HG03565 (cell line): Measurements from ENCODE around the gene PFKFB2.

Source experiments
- ATAC-seq: cut with Tn5 transposase; IDR thresholded peaks from one replicate; pipeline ENCODE4 v1.9.1; 2021; ENCODE audit warnings: mild to moderate bottlenecking, moderate library complexity; ENCODE audit not compliant: unreplicated experiment

PFKFB2 gene

GRCh38 chr1:207052911-207053769 lies at the start of gene PFKFB2:
TSS of gene PFKFB2 (plus strand) at chr1:207053275. CDS start at chr1:207054718, 1,443 bp downstream.
- ATAC-seq: peak; percentile 56

- ATAC-seq: no peak
Measured at GRCh38 chr1:207004931-207005830, 47.9 kb upstream of the PFKFB2 start.

GRCh38 chr1:207006083-207006482 lies 47.0 kb upstream of the PFKFB2 start:
- no peak for ATAC-seq

- ATAC-seq: no peak
Measured at GRCh38 chr1:207006914-207007313, 46.2 kb upstream of the PFKFB2 start.

DNA sequence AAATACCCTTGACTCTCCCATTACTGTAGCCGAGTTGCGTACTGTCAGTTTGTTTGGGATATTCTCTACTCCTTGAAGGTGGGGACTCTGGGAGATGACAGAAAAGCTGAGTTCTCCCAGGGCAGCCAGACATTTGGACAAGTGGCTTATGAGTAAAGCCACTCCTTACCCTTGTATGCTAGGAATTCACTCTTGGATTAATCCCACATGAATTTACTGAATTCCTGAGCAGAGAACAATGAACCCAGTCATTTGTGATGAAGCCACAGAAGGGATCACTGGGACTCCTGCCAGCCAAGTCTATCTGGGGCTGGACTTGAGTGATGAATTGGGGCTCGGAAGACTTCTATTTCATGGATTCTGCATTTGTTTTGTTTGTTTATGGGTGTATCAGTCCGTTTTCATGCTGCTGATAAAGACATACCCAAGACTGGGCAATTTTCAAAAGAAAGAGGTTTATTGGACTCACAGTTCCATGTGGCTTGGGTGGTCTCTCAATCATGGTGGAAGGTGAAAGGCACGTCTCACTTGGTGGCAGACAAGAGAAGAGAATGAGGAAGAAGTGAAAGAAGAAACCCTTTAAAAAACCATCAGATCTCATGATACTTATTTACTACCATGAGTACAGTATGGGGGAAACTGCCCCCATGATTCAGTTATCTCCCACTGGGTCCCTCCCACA lies 45.6 kb upstream of the PFKFB2 start:
- no peak for ATAC-seq

DNA sequence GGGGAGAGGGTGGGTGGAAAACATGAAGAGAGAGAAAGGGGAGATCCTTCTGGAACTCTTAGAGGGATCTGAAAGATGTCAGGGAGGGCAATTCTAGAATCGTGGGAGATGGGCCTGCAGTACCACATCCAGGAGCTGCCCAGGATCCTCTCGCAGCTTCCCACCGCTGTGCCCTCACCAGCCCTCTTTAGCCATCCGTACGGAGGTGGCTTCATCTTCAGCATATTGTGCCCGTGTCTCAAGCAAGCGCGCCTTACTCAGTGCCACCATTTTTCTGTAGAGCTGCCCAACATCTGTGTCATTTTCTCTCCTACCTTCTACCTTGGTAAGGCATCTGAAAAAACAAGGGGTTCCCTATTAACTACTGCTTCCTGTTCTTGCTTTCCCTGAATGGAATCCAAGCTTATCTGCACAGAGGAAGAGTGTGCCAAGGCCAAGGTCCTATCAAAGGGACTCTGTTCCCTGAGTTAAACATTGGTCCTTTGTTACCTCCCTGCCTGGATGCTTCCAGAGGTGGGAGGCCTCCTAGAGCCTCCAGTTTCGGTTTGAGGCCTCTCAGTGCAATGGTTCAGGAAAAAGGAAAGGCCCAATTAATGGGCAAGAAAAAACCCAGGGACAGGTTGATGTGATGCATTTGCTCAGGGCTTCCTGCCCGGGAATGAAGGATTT lies 43.8 kb upstream of the PFKFB2 start:
- ATAC-seq: no peak

DNA sequence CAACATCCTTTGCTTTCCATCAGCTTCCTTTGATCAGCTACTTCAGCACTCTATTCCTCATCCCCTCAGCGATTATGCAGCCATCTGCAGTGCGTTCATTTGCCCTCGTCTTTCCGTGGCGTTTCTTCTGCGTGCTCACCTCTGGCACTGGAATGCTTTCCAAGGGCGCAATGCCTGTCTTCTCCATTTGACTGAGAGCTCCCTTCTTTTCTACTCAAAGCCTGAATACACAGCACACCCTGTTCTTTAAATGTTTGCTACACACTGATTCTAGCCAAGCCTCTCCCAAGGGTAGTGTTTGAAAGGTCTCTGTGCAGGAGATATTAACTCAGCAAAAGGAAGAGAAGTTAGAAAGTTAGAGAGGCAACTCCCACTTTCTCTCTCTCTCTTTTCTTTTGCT lies 43.1 kb upstream of the PFKFB2 start:
- no peak for ATAC-seq

DNA sequence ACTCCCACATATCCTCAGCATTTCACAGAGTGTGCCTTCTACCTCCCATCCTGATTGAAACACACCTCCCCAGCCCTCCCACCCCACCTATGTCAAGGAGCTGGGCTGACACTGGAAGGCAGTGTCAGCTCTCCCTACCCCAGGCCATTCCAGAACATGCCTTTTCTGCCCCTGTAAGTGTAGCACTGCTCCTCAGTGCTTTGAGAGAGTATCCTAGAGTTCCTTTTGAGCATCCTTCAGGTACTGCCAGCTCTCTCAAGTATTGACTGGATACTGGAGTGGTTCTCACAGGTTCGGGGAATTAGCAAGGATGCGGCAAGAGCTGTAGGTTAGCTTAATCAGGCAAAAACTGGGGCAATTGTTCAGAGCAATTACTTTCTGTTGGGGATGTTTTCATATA lies 42.3 kb upstream of the PFKFB2 start:
- no peak for ATAC-seq

GRCh38 chr1:207013321-207014085 lies 39.6 kb upstream of the PFKFB2 start:
- ATAC-seq: no peak

- no peak for ATAC-seq
Measured at GRCh38 chr1:207014728-207015127, 38.3 kb upstream of the PFKFB2 start.

- no peak for ATAC-seq
Measured at GRCh38 chr1:207015791-207016190, 37.3 kb upstream of the PFKFB2 start.

DNA sequence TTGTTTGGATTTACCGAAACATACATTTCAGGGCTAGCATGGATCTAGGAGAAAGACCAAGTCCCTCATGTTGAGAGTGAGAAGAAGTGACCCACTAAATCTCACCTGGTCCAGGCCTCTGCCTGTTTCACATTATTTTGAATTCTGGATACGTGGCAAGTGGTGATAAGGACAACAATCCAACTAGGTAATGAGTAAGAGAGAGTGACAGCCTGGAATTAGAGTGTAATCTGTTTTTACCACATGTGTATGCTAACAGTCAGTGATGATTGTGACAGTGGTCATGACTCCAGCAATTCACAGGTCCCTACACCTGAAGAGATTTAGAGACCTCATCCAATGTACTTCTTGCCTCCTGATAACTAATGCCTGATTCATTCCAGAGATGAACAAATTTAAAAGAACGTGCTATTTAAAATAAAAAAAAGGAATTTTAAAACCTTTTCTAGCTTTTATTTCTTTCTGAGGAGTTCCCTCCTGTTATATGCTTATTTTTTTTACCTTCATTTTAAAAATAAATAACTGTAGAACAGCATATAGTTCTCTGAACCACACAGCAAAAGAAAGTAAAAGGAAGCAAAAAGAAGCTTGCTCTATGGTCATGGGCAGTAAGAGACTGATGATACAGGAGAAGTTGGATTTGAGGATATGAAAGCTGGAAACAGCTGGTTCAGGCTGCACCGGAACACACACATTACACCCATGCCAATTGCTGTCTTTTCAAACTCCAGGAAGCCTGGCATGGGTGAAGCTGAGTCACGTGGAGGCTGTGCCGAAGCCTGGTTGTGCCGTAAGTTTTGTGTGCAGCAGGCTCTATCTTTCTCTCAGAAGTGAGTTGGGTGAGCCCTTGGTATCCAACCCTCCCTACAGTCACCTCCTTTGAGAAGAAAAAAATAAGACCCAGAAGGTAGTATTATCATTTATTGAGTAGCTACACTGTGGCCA lies 35.2 kb upstream of the PFKFB2 start:
- no peak for ATAC-seq

- ATAC-seq: no peak
Measured at GRCh38 chr1:207018707-207019106, 34.4 kb upstream of the PFKFB2 start.

GRCh38 chr1:207019161-207019560 lies 33.9 kb upstream of the PFKFB2 start:
- no peak for ATAC-seq

GRCh38 chr1:207019661-207020060 lies 33.4 kb upstream of the PFKFB2 start:
- ATAC-seq: no peak

GRCh38 chr1:207020065-207020708 lies 32.9 kb upstream of the PFKFB2 start:
- no peak for ATAC-seq

DNA sequence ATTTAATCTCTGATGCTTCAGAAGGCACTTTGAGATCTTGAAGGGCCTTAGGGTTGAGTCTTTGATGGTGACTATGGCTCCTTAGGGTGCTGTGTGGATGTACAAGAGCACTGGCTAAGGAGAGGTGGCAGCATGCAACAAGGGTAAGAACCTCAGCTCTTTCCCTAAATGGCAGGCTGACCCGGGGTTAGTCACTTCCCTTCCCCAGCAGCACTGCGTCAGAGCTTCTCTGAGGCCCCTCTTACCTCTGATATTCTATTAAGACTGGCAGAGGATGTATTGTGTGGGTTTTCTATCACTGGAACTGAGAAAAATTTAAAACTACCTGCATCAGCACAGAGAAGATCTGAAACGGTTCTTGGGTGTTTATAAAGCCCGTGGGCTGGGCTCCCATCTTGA lies 32.4 kb upstream of the PFKFB2 start:
- no peak for ATAC-seq

DNA sequence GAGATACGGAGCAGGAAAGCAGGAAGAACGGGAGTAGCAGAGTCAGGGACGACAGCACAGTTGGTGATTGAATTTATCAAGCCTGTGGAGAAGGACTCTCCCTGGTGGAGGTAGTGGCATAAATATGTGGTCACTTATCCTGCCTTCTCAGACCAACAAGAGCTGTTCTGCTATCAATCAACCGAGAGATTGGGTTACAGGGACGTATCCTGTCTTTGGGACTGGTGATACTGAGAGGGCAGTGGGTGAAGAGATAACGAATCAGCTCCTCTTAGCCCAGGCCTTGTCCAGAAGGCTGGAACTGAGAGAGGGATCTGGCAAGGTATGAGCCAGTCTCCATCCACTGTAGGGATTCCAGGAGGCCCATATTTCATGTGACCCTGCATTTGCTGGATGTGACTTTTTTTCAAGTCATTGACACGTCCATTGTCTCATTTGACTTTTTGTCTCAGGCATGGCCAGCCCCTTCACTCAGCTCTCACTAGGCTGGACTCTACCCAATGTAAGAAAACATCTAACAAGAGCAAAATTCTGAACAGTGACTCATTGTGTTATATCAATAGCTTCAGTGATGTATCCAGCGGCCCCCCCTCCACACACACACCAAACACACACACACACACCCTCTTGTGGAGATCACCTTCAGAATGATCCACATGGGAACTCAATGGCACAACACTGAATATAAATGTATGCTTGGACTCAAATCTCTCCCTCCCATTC lies 31.8 kb upstream of the PFKFB2 start:
- ATAC-seq: no peak
